GM18519 (cell line): ENCODE results near the gene CCDC12.

Experiments
- ATAC-seq: cut with Tn5 transposase; IDR thresholded peaks from one replicate; pipeline ENCODE4 v1.9.1; 2021; ENCODE audit warnings: mild to moderate bottlenecking, moderate library complexity; ENCODE audit not compliant: unreplicated experiment, low FRiP score

Gene CCDC12

GRCh38 chr3:46960081-46960701, 16.4 kb downstream of the CCDC12 start:
- no peak for ATAC-seq

- no peak for ATAC-seq
Observed at GRCh38 chr3:46959161-46959511, 17.4 kb downstream of the CCDC12 start.

- no peak for ATAC-seq
Observed at GRCh38 chr3:46958467-46959160, 17.9 kb downstream of the CCDC12 start.

GRCh38 chr3:46957092-46957820, 19.3 kb downstream of the CCDC12 start:
- ATAC-seq: no peak

- no peak for ATAC-seq
Observed at GRCh38 chr3:46955801-46956259, 20.7 kb downstream of the CCDC12 start.

- no peak for ATAC-seq
Observed at GRCh38 chr3:46955157-46955556, 21.4 kb downstream of the CCDC12 start.

GRCh38 chr3:46954178-46954577, 22.4 kb downstream of the CCDC12 start:
- ATAC-seq: no peak

- no peak for ATAC-seq
Observed at GRCh38 chr3:46953234-46954010, 23.1 kb downstream of the CCDC12 start.

GRCh38 chr3:46952813-46953212, 23.7 kb downstream of the CCDC12 start:
- no peak for ATAC-seq

- no peak for ATAC-seq
Observed at GRCh38 chr3:46950650-46951241, 25.8 kb downstream of the CCDC12 start.

GRCh38 chr3:46950177-46950576, 26.4 kb downstream of the CCDC12 start:
- no peak for ATAC-seq

GRCh38 chr3:46948830-46949671, 27.5 kb downstream of the CCDC12 start:
- ATAC-seq: no peak

- no peak for ATAC-seq
Observed at GRCh38 chr3:46947981-46948791, 28.4 kb downstream of the CCDC12 start.

- ATAC-seq: no peak
Observed at GRCh38 chr3:46947546-46947901, 29.0 kb downstream of the CCDC12 start.

- no peak for ATAC-seq
Observed at GRCh38 chr3:46946856-46947545, 29.5 kb downstream of the CCDC12 start.

GRCh38 chr3:46946416-46946815, 30.1 kb downstream of the CCDC12 start:
- ATAC-seq: no peak

- no peak for ATAC-seq
Observed at GRCh38 chr3:46944191-46944590, 32.4 kb downstream of the CCDC12 start.
